ENCODE results near the gene BATF3.

The BATF3 gene

DNA sequence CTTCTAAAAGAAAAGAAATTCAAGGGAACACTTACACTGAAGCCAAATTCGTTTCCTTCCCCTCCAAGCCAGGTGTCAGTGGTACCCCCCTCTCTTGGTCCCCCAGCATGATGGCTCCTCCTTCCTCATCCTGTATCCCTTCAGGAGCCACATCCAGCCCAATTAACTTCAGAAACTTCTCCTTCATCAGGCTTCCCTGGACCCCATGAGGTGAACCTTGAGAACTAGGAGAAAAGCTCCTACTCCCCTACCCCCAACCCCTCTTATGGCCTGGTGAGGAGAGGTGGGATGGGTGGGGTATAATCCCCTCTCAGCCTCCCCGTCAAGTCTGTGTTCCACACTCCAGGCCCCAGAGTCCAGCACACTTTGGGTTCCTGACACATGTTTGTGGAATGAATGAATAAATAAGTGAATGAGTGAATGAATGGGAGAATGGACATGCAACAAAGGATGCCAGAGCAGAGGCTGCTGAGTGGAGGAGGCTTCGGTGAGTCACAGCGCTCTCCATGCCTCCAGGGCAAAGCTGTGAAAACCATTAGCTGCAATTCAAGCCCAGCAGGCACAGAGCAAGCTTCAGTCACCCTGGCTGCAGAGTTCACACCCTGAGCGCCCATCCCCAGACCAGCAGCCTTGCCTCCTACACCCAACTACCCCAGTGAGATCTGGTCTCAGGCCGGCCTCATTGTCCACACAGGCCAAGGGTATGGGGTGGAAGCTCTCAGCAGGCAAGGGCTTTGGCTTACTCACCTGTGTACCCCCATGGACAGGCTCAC is 43.8 kb downstream of the BATF3 start:
- Mint-ChIP-seq H3K4me1 (peaks cover 12% of the 10 kb centered on the region), H3K27ac (no peak overlapping the region), H3K27me3 (ENCODE audit: low read depth, poor library complexity) (peaks cover 16% of the 10 kb centered on the region), H3K4me3 (no peak overlapping the region), H3K9me3 (peaks cover 28% of the 10 kb centered on the region), H3K36me3 (ENCODE audit: low read depth) (peaks cover 17% of the 10 kb centered on the region)
- TF ChIP-seq, protein P1, sequence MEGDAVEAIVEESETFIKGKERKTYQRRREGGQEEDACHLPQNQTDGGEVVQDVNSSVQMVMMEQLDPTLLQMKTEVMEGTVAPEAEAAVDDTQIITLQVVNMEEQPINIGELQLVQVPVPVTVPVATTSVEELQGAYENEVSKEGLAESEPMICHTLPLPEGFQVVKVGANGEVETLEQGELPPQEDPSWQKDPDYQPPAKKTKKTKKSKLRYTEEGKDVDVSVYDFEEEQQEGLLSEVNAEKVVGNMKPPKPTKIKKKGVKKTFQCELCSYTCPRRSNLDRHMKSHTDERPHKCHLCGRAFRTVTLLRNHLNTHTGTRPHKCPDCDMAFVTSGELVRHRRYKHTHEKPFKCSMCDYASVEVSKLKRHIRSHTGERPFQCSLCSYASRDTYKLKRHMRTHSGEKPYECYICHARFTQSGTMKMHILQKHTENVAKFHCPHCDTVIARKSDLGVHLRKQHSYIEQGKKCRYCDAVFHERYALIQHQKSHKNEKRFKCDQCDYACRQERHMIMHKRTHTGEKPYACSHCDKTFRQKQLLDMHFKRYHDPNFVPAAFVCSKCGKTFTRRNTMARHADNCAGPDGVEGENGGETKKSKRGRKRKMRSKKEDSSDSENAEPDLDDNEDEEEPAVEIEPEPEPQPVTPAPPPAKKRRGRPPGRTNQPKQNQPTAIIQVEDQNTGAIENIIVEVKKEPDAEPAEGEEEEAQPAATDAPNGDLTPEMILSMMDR (IDR thresholded peaks at IDR 0.05), result no peak
- no peak for DNase-seq

DNA sequence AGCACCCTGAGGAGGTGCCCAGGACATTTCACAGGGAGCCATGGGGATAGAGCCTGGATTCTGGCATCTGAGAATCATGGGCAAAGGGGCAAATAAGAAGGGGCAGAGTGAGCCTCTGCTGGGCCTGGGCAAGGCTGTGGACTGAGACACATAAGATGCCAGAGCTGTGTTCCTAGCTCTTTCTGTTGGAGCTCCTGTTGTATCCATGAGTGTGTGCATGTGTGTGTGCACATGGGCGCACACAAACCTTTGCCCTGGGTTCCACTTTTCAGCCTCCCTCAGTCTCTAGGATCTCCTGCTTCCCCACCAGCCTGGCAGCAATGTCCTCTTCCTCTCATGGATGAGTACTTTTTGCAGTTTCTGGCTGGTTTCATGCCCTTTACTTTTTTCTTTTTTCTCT is 47.0 kb downstream of the BATF3 start:
- Mint-ChIP-seq H3K9me3 (peaks cover 6% of the 10 kb centered on the region), H3K36me3 (ENCODE audit: low read depth) (peaks cover 9% of the 10 kb centered on the region), H3K4me1 (peaks cover 6% of the 10 kb centered on the region), H3K4me3 (no peak overlapping the region), H3K27me3 (ENCODE audit: low read depth, poor library complexity) (peaks cover 14% of the 10 kb centered on the region), H3K27ac (no peak overlapping the region)
- no peak for DNase-seq
- TF ChIP-seq, protein P1 (IDR thresholded peaks at IDR 0.05), result no peak

DNA sequence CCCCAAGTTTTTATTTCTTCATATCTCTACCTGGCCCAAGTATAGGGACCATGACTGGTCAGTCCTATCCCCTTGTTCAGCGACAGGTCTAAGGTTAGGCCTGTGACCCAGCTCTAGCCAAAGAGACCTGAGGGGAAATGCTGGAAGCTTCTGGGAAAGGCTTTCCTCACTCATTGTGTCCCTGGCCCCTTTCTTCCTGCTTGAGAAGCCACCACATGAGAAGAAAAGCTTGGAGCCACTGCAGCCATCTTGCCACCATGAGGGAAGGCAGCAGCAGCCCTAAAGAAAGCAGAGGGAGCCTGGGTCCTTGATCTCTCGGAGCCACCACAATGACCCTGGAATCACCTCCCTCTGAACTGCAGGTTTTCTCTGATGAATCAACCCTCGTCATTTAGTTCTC is 47.7 kb downstream of the BATF3 start:
- no peak for DNase-seq
- TF ChIP-seq, protein P1 (IDR thresholded peaks at IDR 0.05), result no peak
- no peak overlapping the region for H3K4me3 Mint-ChIP-seq
- H3K27me3 Mint-ChIP-seq (ENCODE audit: low read depth, poor library complexity), result peaks cover 14% of the 10 kb centered on the region
- no peaks in the 10 kb centered on the region for H3K9me3 Mint-ChIP-seq
- H3K36me3 Mint-ChIP-seq (ENCODE audit: low read depth), result peaks cover 3% of the 10 kb centered on the region
- H3K27ac Mint-ChIP-seq, result no peak overlapping the region
- H3K4me1 Mint-ChIP-seq, result peaks cover under 1% of the 10 kb centered on the region

GRCh38 chr1:212651521-212651920 is 48.1 kb downstream of the BATF3 start:
- H3K36me3 Mint-ChIP-seq (ENCODE audit: low read depth), result no peaks in the 10 kb centered on the region
- H3K9me3 Mint-ChIP-seq, result no peaks in the 10 kb centered on the region
- H3K4me3 Mint-ChIP-seq, result no peak overlapping the region
- H3K27ac Mint-ChIP-seq, result no peak overlapping the region
- H3K4me1 Mint-ChIP-seq, result no peaks in the 10 kb centered on the region
- TF ChIP-seq, protein P1 (IDR thresholded peaks at IDR 0.05), result no peak
- peaks cover 14% of the 10 kb centered on the region for H3K27me3 Mint-ChIP-seq (ENCODE audit: low read depth, poor library complexity)
- no peak for DNase-seq

DNA sequence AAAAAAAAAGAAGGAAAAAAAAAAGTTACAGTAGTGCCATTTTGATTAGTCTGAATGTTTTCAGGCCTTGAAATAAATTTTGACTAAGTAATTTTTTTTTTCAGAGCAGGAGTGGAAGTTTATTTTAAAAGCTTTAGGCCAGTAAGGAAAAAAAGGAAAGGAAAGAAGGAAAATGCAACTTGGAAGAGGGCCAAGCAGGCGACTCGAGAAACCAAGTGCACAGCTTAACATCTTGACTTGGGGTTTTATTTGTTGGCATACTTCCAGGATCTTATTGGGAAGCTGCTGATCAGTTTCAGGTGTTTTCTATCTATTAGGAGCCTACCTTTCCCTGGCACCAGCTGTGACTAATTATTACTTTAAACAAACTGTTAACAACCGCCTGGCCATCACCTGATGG is 49.4 kb downstream of the BATF3 start:
- TF ChIP-seq, protein P1 (IDR thresholded peaks at IDR 0.05), result no peak
- H3K36me3 Mint-ChIP-seq (ENCODE audit: low read depth), result no peaks in the 10 kb centered on the region
- peaks cover 8% of the 10 kb centered on the region for H3K4me1 Mint-ChIP-seq
- no peaks in the 10 kb centered on the region for H3K9me3 Mint-ChIP-seq
- DNase-seq, result no peak
- H3K27me3 Mint-ChIP-seq (ENCODE audit: low read depth, poor library complexity), result peaks cover 15% of the 10 kb centered on the region
- no peak overlapping the region for H3K4me3 Mint-ChIP-seq
- no peak overlapping the region for H3K27ac Mint-ChIP-seq

DNA sequence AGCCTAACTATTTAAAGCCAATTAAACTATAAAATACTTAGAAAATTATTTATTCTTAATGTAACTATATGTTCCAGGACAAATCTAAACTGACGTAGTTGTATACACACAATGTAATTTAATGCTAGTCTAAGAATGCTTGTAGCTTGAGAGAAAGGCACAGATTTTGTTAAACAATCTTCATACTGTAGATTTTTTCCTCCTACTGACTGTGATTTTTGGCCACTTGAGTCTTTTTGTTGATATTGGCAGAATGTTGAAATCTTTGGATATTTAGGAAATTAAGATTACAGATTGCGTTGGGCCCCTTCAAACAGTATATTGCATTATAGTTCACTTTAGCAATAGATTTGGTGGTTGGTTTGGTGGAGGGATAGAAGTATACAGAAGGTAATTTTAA is 50.6 kb downstream of the BATF3 start:
- no peak overlapping the region for H3K27ac Mint-ChIP-seq
- no peak for DNase-seq
- no peaks in the 10 kb centered on the region for H3K36me3 Mint-ChIP-seq (ENCODE audit: low read depth)
- H3K4me1 Mint-ChIP-seq, result peaks cover 10% of the 10 kb centered on the region
- TF ChIP-seq, protein P1 (IDR thresholded peaks at IDR 0.05), result no peak
- no peak overlapping the region for H3K4me3 Mint-ChIP-seq
- no peaks in the 10 kb centered on the region for H3K9me3 Mint-ChIP-seq
- H3K27me3 Mint-ChIP-seq (ENCODE audit: low read depth, poor library complexity), result peaks cover 17% of the 10 kb centered on the region

Data from nephron progenitor cell (in vitro differentiated cells).